ENCODE results near the gene NUP98.

NUP98 gene

DNA sequence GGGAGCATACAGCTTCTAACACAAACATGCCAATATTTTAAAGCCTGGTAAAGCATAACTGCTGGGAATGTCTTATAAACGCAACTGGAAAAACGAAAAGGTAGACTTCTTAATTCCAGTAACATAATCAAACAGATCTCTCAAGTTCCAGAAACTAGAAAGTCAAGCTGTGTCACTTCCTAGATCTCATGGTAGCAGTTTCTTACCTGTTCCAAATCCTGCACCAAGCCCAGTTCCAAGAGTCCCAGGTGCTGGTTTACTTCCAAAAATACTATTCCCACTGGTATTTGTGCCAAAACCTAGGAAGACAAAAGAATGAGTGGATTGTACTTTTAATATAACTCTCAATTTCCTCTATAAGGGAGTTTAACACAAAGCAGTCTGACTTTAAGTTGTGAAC, 44.2 kb downstream of the NUP98 start:
- H3K27ac Mint-ChIP-seq: no peak overlapping the region
- peaks cover 62% of the 10 kb centered on the region for H3K36me3 Mint-ChIP-seq (ENCODE audit: low read depth)
- no peaks in the 10 kb centered on the region for H3K27me3 Mint-ChIP-seq (ENCODE audit: low read depth)
- no peak overlapping the region for H3K4me3 Mint-ChIP-seq
- H3K9me3 Mint-ChIP-seq: no peaks in the 10 kb centered on the region
- no peaks in the 10 kb centered on the region for H3K4me1 Mint-ChIP-seq
- TF ChIP-seq, protein P1, sequence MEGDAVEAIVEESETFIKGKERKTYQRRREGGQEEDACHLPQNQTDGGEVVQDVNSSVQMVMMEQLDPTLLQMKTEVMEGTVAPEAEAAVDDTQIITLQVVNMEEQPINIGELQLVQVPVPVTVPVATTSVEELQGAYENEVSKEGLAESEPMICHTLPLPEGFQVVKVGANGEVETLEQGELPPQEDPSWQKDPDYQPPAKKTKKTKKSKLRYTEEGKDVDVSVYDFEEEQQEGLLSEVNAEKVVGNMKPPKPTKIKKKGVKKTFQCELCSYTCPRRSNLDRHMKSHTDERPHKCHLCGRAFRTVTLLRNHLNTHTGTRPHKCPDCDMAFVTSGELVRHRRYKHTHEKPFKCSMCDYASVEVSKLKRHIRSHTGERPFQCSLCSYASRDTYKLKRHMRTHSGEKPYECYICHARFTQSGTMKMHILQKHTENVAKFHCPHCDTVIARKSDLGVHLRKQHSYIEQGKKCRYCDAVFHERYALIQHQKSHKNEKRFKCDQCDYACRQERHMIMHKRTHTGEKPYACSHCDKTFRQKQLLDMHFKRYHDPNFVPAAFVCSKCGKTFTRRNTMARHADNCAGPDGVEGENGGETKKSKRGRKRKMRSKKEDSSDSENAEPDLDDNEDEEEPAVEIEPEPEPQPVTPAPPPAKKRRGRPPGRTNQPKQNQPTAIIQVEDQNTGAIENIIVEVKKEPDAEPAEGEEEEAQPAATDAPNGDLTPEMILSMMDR (IDR thresholded peaks at IDR 0.05; ENCODE audit: unreplicated experiment in 3 of 3): no peak

DNA sequence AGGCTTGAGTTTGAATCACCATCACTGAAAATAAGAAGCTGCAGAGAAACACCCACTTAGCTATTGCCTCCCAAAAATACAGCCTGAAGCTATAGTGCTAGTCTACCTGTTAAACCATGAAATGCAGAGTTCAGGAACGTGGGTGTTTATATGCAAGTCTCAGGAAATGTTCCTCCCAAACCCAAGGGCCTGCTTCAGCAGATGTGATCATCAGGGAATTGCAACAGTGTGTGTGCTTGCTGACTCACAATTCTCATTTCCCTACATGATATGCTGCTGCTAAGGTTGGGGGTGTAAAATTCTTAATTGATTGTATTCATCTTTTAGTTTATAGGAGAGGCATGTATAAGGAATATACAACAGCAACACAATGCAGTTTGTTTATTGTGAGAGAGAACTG, 49.6 kb downstream of the NUP98 start:
- Mint-ChIP-seq H3K27ac (no peak overlapping the region), H3K36me3 (ENCODE audit: low read depth) (peaks cover 56% of the 10 kb centered on the region), H3K4me3 (no peak overlapping the region), H3K27me3 (ENCODE audit: low read depth) (no peaks in the 10 kb centered on the region), H3K9me3 (no peaks in the 10 kb centered on the region), H3K4me1 (no peaks in the 10 kb centered on the region)
- TF ChIP-seq, protein P1 (IDR thresholded peaks at IDR 0.05; ENCODE audit: unreplicated experiment in 3 of 3): no peak

DNA sequence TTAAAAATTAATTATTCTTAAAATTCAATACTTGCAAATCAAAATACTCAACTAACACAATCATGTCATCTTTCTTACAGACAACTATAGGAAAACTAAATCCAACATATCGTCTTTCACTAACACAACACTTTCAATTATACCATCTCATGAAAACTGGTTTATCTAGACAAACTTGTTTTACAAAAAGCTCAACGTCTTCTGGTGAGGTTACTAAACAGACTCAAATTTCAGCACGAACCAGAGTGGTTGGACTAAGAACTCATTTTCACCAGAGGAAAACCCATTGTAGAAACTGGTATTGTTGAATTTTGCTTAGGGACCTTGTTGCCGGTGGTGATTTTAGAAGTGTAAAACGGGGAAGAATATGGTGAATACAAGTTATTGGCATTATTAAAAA, 52.2 kb downstream of the NUP98 start:
- TF ChIP-seq, protein P1 (IDR thresholded peaks at IDR 0.05; ENCODE audit: unreplicated experiment in 3 of 3): no peak
- H3K27ac Mint-ChIP-seq: no peak overlapping the region
- H3K4me1 Mint-ChIP-seq: no peaks in the 10 kb centered on the region
- H3K36me3 Mint-ChIP-seq (ENCODE audit: low read depth): peaks cover 59% of the 10 kb centered on the region
- H3K27me3 Mint-ChIP-seq (ENCODE audit: low read depth): no peaks in the 10 kb centered on the region
- no peaks in the 10 kb centered on the region for H3K9me3 Mint-ChIP-seq
- H3K4me3 Mint-ChIP-seq: no peak overlapping the region

DNA sequence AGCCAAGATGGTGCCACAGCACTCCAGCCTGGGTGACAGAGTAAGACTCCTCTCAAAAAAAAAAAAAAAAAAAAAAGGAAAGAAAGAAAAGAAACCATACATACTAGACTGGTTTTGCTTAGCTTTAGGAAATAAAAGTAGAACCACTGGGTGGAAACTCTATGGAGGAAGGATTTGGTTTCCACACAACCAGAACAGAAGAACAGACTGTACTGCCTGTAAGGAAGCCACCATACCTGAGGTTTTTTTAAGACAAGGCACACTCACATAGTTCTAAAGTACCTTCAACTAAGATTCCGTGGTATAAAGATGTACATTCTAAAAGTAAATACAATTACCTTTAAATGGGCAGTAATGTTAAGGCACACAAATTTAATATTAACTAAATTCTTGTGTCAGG, 58.6 kb downstream of the NUP98 start:
- H3K27me3 Mint-ChIP-seq (ENCODE audit: low read depth): no peaks in the 10 kb centered on the region
- H3K4me3 Mint-ChIP-seq: no peak overlapping the region
- H3K9me3 Mint-ChIP-seq: no peaks in the 10 kb centered on the region
- H3K4me1 Mint-ChIP-seq: no peaks in the 10 kb centered on the region
- no peak overlapping the region for H3K27ac Mint-ChIP-seq
- peaks cover 63% of the 10 kb centered on the region for H3K36me3 Mint-ChIP-seq (ENCODE audit: low read depth)
- TF ChIP-seq, protein P1 (IDR thresholded peaks at IDR 0.05; ENCODE audit: unreplicated experiment in 3 of 3): no peak

DNA sequence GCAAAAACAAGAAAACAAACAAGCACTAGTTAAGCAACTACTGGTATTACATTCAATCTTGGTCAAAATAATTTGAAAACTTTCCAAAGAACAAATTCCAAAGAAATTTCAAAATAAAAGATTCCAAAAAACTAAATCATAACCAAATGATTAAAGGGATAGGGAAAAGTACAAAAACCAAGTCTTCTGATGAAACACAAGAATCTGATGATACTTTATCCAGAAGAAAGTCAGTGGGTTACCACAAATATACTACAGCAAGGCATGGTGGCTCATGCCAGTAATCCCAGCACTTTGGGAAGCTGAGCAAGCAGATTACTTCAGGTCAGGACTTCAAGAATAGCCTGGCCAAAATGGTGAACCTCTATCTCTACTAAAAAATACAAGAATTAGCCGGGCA, 59.1 kb downstream of the NUP98 start:
- Mint-ChIP-seq H3K4me3 (no peak overlapping the region), H3K9me3 (no peaks in the 10 kb centered on the region), H3K27me3 (ENCODE audit: low read depth) (no peaks in the 10 kb centered on the region), H3K4me1 (no peaks in the 10 kb centered on the region), H3K27ac (no peak overlapping the region), H3K36me3 (ENCODE audit: low read depth) (peaks cover 68% of the 10 kb centered on the region)
- TF ChIP-seq, protein P1 (IDR thresholded peaks at IDR 0.05; ENCODE audit: unreplicated experiment in 3 of 3): no peak

DNA sequence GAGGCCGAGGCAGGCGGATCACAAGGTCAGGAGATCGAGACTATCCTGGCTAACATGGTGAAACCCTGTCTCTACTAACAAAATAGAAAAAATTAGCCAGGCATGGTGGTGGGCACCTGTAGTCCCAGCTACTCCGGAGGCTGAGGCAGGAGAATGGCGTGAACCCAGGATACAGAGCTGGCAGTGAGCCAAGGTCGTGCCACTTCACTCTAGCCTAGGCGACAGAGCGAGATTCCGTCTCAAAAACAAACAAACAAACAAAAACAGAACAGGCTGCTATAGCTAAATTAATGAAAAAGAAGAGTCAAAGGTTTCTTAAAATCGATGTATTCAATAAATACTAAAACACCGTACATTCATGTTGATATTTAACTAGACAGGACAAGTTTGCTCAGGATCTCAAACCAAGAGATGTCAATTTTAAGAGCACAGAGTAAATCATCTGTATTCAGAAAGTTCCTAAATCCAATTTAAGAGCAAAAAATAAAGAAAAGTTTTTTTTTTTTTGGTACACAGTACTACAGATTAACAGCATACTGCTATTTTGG, 59.9 kb downstream of the NUP98 start:
- Mint-ChIP-seq H3K27me3 (ENCODE audit: low read depth) (no peaks in the 10 kb centered on the region), H3K27ac (no peak overlapping the region), H3K9me3 (no peaks in the 10 kb centered on the region), H3K4me1 (no peaks in the 10 kb centered on the region), H3K36me3 (ENCODE audit: low read depth) (peaks cover 72% of the 10 kb centered on the region), H3K4me3 (no peak overlapping the region)
- TF ChIP-seq, protein P1 (IDR thresholded peaks at IDR 0.05; ENCODE audit: unreplicated experiment in 3 of 3): no peak

All from nephron (organoid).